H1 (cell line): ENCODE data around the gene VPS52. TPM values are rescaled to one million over a fixed set of nuclear protein-coding genes. Genes with fewer than 3 reads are reported as not detected.

Experiments used
- CTCF ChIA-PET: fragments of 300-600 bp; sonication (Branson Sonifier 250); formaldehyde crosslinking; loops from one replicate; lab custom pipeline; 2021; ENCODE audit not compliant: partially characterized antibody; lab: Charles Lee
- POLR2A ChIA-PET: fragments of 300-600 bp; sonication (Branson Sonifier 250); formaldehyde crosslinking; loops from one replicate; lab custom pipeline; 2021; ENCODE audit warnings: inconsistent platforms; ENCODE audit not compliant: partially characterized antibody; lab: Charles Lee
- DNase-seq, 2 experiments: peaks; one replicate each; pipeline versions ENCODE4 v3.0.0 to v3.0.0-alpha.2; 2010 to 2022; ENCODE audit warnings: low spot score in 2 of 2, low read depth in 1 of 2, mixed read lengths in 1 of 2
- FAIRE-seq: peaks from 2 replicates; lab custom pipeline; 2011; peaks lifted over from hg19 to GRCh38; lab: Jason Lieb, UNC
- H2AFZ ChIP-seq: 2 replicates; pipeline ENCODE4 v1.8.1; 2012; ENCODE audit warnings: low read length, inconsistent platforms
- H2AK5ac ChIP-seq: 2 replicates; pipeline ENCODE4 v1.6.1; 2013; ENCODE audit warnings: low read depth, low read length
- H2BK120ac ChIP-seq: replicated peaks from 2 replicates; pipeline ENCODE3; 2013; ENCODE audit warnings: low read depth, low read length, inconsistent platforms
- H2BK12ac ChIP-seq: 2 replicates; pipeline ENCODE4 v1.6.1; 2013; ENCODE audit warnings: low read depth, low read length
- H2BK15ac ChIP-seq: 2 replicates; pipeline ENCODE4 v1.6.1; 2013; ENCODE audit warnings: low read length
- H2BK20ac ChIP-seq: 2 replicates; pipeline ENCODE4 v1.6.1; 2013; ENCODE audit warnings: low read length
- H2BK5ac ChIP-seq: 2 replicates; pipeline ENCODE4 v1.6.1; 2013; ENCODE audit warnings: low read depth, low read length
- H3K14ac ChIP-seq: 2 replicates; pipeline ENCODE4 v1.6.1; 2013; ENCODE audit warnings: inconsistent platforms; ENCODE audit not compliant: insufficient read length
- H3K18ac ChIP-seq: 2 replicates; pipeline ENCODE4 v1.6.1; 2013; ENCODE audit warnings: low read length; ENCODE audit errors: extremely low read depth
- H3K23ac ChIP-seq: 2 replicates; pipeline ENCODE4 v1.6.1; 2013; ENCODE audit warnings: inconsistent platforms; ENCODE audit not compliant: insufficient read length
- H3K23me2 ChIP-seq: 2 replicates; pipeline ENCODE4 v1.6.1; 2013; ENCODE audit warnings: low read depth, low read length
- H3K27ac ChIP-seq: 2 replicates; pipeline ENCODE4 v1.6.1; 2011; ENCODE audit warnings: low read depth, low read length, inconsistent platforms
- H3K27me3 ChIP-seq, 4 experiments: replicated peaks in 1 of 4; 1 replicate in 1 of 4; 2 replicates in 3 of 4; pipeline versions ENCODE4 v1.6.1 to v1.8.1; 2011 to 2013; ENCODE audit warnings: low read length in 3 of 4, mild to moderate bottlenecking in 3 of 4, inconsistent platforms in 2 of 4, mixed read lengths in 2 of 4, moderate library complexity in 1 of 4; ENCODE audit not compliant: control insufficient read depth in 3 of 4, insufficient read depth in 3 of 4; ENCODE audit errors: extremely low read depth in 1 of 4
- H3K36me3 ChIP-seq, 4 experiments: 2 replicates each; pipeline versions ENCODE4 v1.6.1 to v1.8.1; 2011 to 2013; ENCODE audit warnings: mild to moderate bottlenecking in 4 of 4, low read length in 3 of 4, moderate library complexity in 2 of 4, control low read depth in 1 of 4, inconsistent platforms in 1 of 4; ENCODE audit not compliant: insufficient read depth in 4 of 4, control insufficient read depth in 2 of 4
- H3K4ac ChIP-seq: replicated peaks from 2 replicates; pipeline ENCODE3; 2013; ENCODE audit warnings: low read length, low read depth, mixed read lengths, inconsistent platforms; ENCODE audit not compliant: insufficient read length
- H3K4me1 ChIP-seq, 4 experiments: replicated peaks in 1 of 4; 1 replicate in 1 of 4; 2 replicates in 3 of 4; pipeline versions ENCODE4 v1.6.1 to v1.8.1; 2011 to 2013; ENCODE audit warnings: low read length in 3 of 4, inconsistent platforms in 2 of 4, mixed read lengths in 1 of 4; ENCODE audit not compliant: insufficient read depth in 4 of 4, control insufficient read depth in 3 of 4
- H3K4me2 ChIP-seq, 2 experiments: 2 replicates each; pipeline versions ENCODE4 v1.6.1 to v1.8.1; 2011 to 2013; ENCODE audit warnings: low read depth in 2 of 2, low read length in 2 of 2, control low read depth in 1 of 2, inconsistent platforms in 1 of 2, mild to moderate bottlenecking in 1 of 2; ENCODE audit not compliant: insufficient read depth in 1 of 2
- H3K4me3 ChIP-seq, 4 experiments: fragments of 200-600, 300-600 bp in 1 of 4; sonication (generic), shearing (Covaris generic), sonication (Bioruptor Twin) in 1 of 4; 2 replicates each; pipeline versions ENCODE4 v1.5.1 to v1.8.1; 2011 to 2016; ENCODE audit warnings: low read length in 4 of 4, low read depth in 3 of 4, control low read depth in 2 of 4, inconsistent platforms in 2 of 4, mild to moderate bottlenecking in 2 of 4, mixed read lengths in 1 of 4, moderate library complexity in 1 of 4; ENCODE audit not compliant: insufficient read depth in 2 of 4; ENCODE audit errors: extremely low read depth in 1 of 4
- H3K56ac ChIP-seq: replicated peaks from 2 replicates; pipeline ENCODE3; 2013; ENCODE audit warnings: low read depth, mild to moderate bottlenecking, mixed read lengths, low read length, inconsistent platforms; ENCODE audit not compliant: insufficient read length
- H3K79me1 ChIP-seq: 2 replicates; pipeline ENCODE4 v1.6.1; 2013; ENCODE audit warnings: low read depth, low read length, control low read depth
- H3K79me2 ChIP-seq, 2 experiments: 2 replicates each; pipeline versions ENCODE4 v1.6.1 to v1.8.1; 2012 to 2013; ENCODE audit warnings: low read length in 2 of 2, mild to moderate bottlenecking in 2 of 2, inconsistent platforms in 1 of 2; ENCODE audit not compliant: insufficient read depth in 2 of 2, control insufficient read depth in 1 of 2
- H3K9ac ChIP-seq, 4 experiments: replicated peaks in 1 of 4; 1 replicate in 1 of 4; 2 replicates in 3 of 4; pipeline versions ENCODE4 v1.6.1 to v1.8.1; 2011 to 2013; ENCODE audit warnings: low read depth in 3 of 4, low read length in 3 of 4, control low read depth in 2 of 4, mild to moderate bottlenecking in 2 of 4, moderate library complexity in 2 of 4, inconsistent platforms in 1 of 4; ENCODE audit errors: extremely low read depth in 1 of 4
- H3K9me3 ChIP-seq, 2 experiments: 2 replicates each; pipeline versions ENCODE4 v1.6.1 to v1.8.1; 2012 to 2013; ENCODE audit warnings: mild to moderate bottlenecking in 2 of 2, moderate library complexity in 2 of 2, control low read depth in 1 of 2, inconsistent platforms in 1 of 2, low read depth in 1 of 2, low read length in 1 of 2, mixed read lengths in 1 of 2; ENCODE audit not compliant: insufficient read depth in 2 of 2
- H4K20me1 ChIP-seq, 2 experiments: replicated peaks in 1 of 2; 2 replicates each; pipeline versions ENCODE3 to v1.8.1; 2011 to 2013; ENCODE audit warnings: inconsistent platforms in 2 of 2, low read length in 2 of 2, mild to moderate bottlenecking in 1 of 2; ENCODE audit not compliant: insufficient read depth in 2 of 2, control insufficient read depth in 1 of 2
- H4K5ac ChIP-seq: 2 replicates; pipeline ENCODE4 v1.6.1; 2013; ENCODE audit warnings: low read length, low read depth, mixed read lengths, inconsistent platforms; ENCODE audit not compliant: insufficient read length
- H4K8ac ChIP-seq: 2 replicates; pipeline ENCODE4 v1.8.0; 2013; ENCODE audit warnings: mild to moderate bottlenecking, moderate library complexity, low read length, inconsistent platforms; ENCODE audit not compliant: insufficient read depth; ENCODE audit errors: extremely low read depth
- H4K91ac ChIP-seq: replicated peaks from 2 replicates; pipeline ENCODE3; 2013; ENCODE audit warnings: low read length, mixed read lengths, inconsistent platforms; ENCODE audit not compliant: insufficient read length
- BACH1 ChIP-seq: IDR thresholded peaks from 2 replicates; pipeline ENCODE4 v1.6.1; 2012; ENCODE audit warnings: low read length, improper control_type of control experiment
- EP300 ChIP-seq, 2 experiments: IDR thresholded peaks; 1 replicate in 1 of 2; 2 replicates in 1 of 2; pipeline ENCODE4 v1.6.1; 2011 to 2012; ENCODE audit warnings: low read depth in 2 of 2, low read length in 2 of 2, mild to moderate bottlenecking in 2 of 2, borderline replicate concordance in 1 of 2, inconsistent platforms in 1 of 2, moderate library complexity in 1 of 2
- EZH2 ChIP-seq: fragments of 200-600 bp; sonication (generic); IDR thresholded peaks from 2 replicates; pipeline ENCODE4 v1.7.1; 2012; ENCODE audit warnings: low read depth, mild to moderate bottlenecking, moderate library complexity, low read length, inconsistent platforms; ENCODE audit not compliant: severe bottlenecking
- KDM4A ChIP-seq: IDR thresholded peaks from one replicate; pipeline ENCODE4 v1.7.1; 2012; ENCODE audit warnings: low read depth, mild to moderate bottlenecking, moderate library complexity, low read length, inconsistent platforms; ENCODE audit not compliant: severe bottlenecking
- SP1 ChIP-seq: IDR thresholded peaks from 2 replicates; pipeline ENCODE4 v1.6.1; 2011; ENCODE audit warnings: low read depth, low read length
- SP2 ChIP-seq: IDR thresholded peaks from 2 replicates; pipeline ENCODE4 v1.6.1; 2012; ENCODE audit warnings: mild to moderate bottlenecking, low read length, inconsistent platforms
- WGBS, 2 experiments: shearing (Covaris generic) in 1 of 2; methylation state at CpG; one replicate each; pipeline versions ENCODE4 v1.1.6 to v1.1.7; 2013 to 2015; ENCODE audit warnings: low lambda C conversion rate in 2 of 2, mixed read lengths in 2 of 2, inconsistent platforms in 1 of 2, low coverage in 1 of 2, missing lambda C conversion rate in 1 of 2; ENCODE audit not compliant: insufficient replicate concordance in 2 of 2, insufficient coverage in 1 of 2, insufficient read length in 1 of 2; ENCODE audit errors: extremely low coverage in 1 of 2, missing lambda C conversion rate in 1 of 2; 5-methylcytosine and 5-hydroxymethylcytosine counted together
- polyA plus RNA-seq, 7 experiments: library from polyadenylated mRNA; depleted of rRNA in 3 of 7; stranded (reverse) in 5 of 7; unstranded in 2 of 7; fragments of >200 nt in 5 of 7; fragments of 200-250 nt in 2 of 7; gene quantifications; 1 replicate in 5 of 7; 2 replicates in 1 of 7; 4 replicates in 1 of 7; pipeline versions ENCODE4 v1.2.1 to v1.2.3, GENCODE V29; 2011 to 2013; ENCODE audit warnings: missing spikeins in 2 of 7, mixed read lengths in 2 of 7
- total RNA-seq: library from RNA; stranded (reverse); fragmentation: NEBNext Ultra II Directional; extraction: Animal tissue kit (Norgen Biotek cat#: 25700); gene quantifications from 2 replicates; pipeline ENCODE4 v1.2.1, GENCODE V29; 2021
- TF ChIP-seq, protein P1 (sequence below): IDR thresholded peaks from 2 replicates; pipeline ENCODE4 v1.6.1; 2011; ENCODE audit warnings: low read depth, mild to moderate bottlenecking, low read length; ENCODE audit not compliant: insufficient read depth

The VPS52 gene
- total and polyA plus RNA-seq, 2 of the 8 experiments (the other 6 are each of a cell fraction or from before 2014, with no cell fraction given) = 36.5 to 86.3 TPM

GRCh38 chr6:33203443-33204164 lies 68.1 kb downstream of the VPS52 start:
- peak overlapping the region; percentile 72 to 97 for H3K4me2 ChIP-seq
- H3K14ac ChIP-seq = no peak overlapping the region
- WGBS, 2 experiments = 86% methylated on average over 7 of the region's 7 CpGs; no CpG with 5 or more reads in 1 of the 2 experiments
- CTCF ChIA-PET = interaction anchor here (0.6 to 1.5 kb wide), 4 partner anchors 7 to 74 kb away, joined by 3 to 6 read pairs (median 4); no protein-coding TSS in a partner anchor
- no peak overlapping the region for H3K4ac ChIP-seq
- DNase-seq = no peak
- no peak overlapping the region for H2AK5ac ChIP-seq
- H2BK5ac ChIP-seq = no peak overlapping the region
- peaks cover 4 to 42% (median 12%) of the 10 kb centered on the region in 4 experiments for H3K4me1 ChIP-seq
- no peak overlapping the region for H4K8ac ChIP-seq
- H3K18ac ChIP-seq = no peak overlapping the region
- H2BK12ac ChIP-seq = 0 out of 2 replicates have a peak overlapping the region, but pooled peaks have one; percentile 12
- FAIRE-seq = no peak
- no peak overlapping the region for H3K9ac ChIP-seq
- H4K20me1 ChIP-seq = peaks cover 5 to 18% of the 10 kb centered on the region in 2 experiments
- no peak overlapping the region for H4K5ac ChIP-seq
- peaks cover 7 to 23% (median 14%) of the 10 kb centered on the region in 4 experiments for H3K36me3 ChIP-seq
- H3K4me3 ChIP-seq = peak overlapping the region in 1 of 4 experiments; percentile 93; a peak in 2 of 8 replicates
- H2BK120ac ChIP-seq = no peak overlapping the region
- no peak overlapping the region for H3K56ac ChIP-seq
- H2BK15ac ChIP-seq = 0 out of 2 replicates have a peak overlapping the region, but pooled peaks have one; percentile 19
- no peaks in the 10 kb centered on the region for H3K9me3 ChIP-seq
- peaks cover 9 to 32% (median 25%) of the 10 kb centered on the region in 4 experiments; a peak in 6 of 7 replicates for H3K27me3 ChIP-seq
- H3K79me1 ChIP-seq = peaks cover 16% of the 10 kb centered on the region
- H3K79me2 ChIP-seq = peaks cover 3 to 22% of the 10 kb centered on the region in 2 experiments; a peak in 3 of 4 replicates
- H2AFZ ChIP-seq = no peak overlapping the region
- H4K91ac ChIP-seq = no peak overlapping the region
- no peak overlapping the region for H3K23ac ChIP-seq
- peaks cover 30% of the 10 kb centered on the region for H3K23me2 ChIP-seq
- H2BK20ac ChIP-seq = peak overlapping the region; percentile 13; the same call in 1 of the 2 replicates
- TF ChIP-seq EZH2 (no peak), EP300 (IDR thresholded peaks at IDR 0.05; ENCODE audit: borderline replicate concordance in 1 of 2, low read depth in 2 of 2, low read length in 2 of 2) (no peak), KDM4A (no peak), BACH1 (no peak), SP2 (no peak), SP1 (no peak)
- TF ChIP-seq, protein P1, sequence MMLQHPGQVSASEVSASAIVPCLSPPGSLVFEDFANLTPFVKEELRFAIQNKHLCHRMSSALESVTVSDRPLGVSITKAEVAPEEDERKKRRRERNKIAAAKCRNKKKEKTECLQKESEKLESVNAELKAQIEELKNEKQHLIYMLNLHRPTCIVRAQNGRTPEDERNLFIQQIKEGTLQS = no peak
- TF ChIP-seq, all 59 proteins: peak for 0
- POLR2A ChIA-PET = interaction anchor here (1.2 kb wide), 2 partner anchors 8 to 44 kb away, joined by 3 to 4 read pairs; no protein-coding TSS in a partner anchor
- H3K27ac ChIP-seq = no peak overlapping the region
